HCT116 (cell line): ENCODE data around the gene QPCT. TPM values are rescaled to one million over a fixed set of nuclear protein-coding genes. Genes with fewer than 3 reads are reported as not detected.

Experiments used
- ATAC-seq: fragments of 200-7000 bp; cut with Tn5 transposase; 2 replicates; pipeline ENCODE4 v1.9.1; 2020; ENCODE audit warnings: mild to moderate bottlenecking, moderate library complexity
- BruUV-seq: library from RNA; stranded (reverse); fragments of 400-500 nt; replicated peaks from 2 replicates; lab custom pipeline; 2021; lab: Mats Ljungman, UMichigan
- CTCF ChIA-PET: fragments of 300-600 bp; sonication (Branson Sonifier 250); formaldehyde crosslinking; loops from one replicate; lab custom pipeline; 2021; ENCODE audit warnings: antibody characterized with exemption; lab: Charles Lee
- POLR2A ChIA-PET: fragments of 300-600, 350-600 bp; sonication (Branson Sonifier 250); formaldehyde crosslinking; loops from one replicate; lab custom pipeline; 2021; ENCODE audit warnings: antibody characterized with exemption; lab: Charles Lee
- RAD21 ChIA-PET, 2 experiments: fragments of 300-600 bp; sonication (Branson Sonifier 250); formaldehyde crosslinking; loops; one replicate each; lab custom pipeline; 2023; ENCODE audit warnings: low total read pairs in 2 of 2; ENCODE audit not compliant: uncharacterized antibody in 2 of 2, unreplicated experiment in 2 of 2, low non-redundant PET in 1 of 2; lab: Charles Lee
- DNase-seq: peaks from one replicate; pipeline ENCODE4 v3.0.0-alpha.2; 2010; ENCODE audit warnings: low read depth, low spot score
- H2AFZ ChIP-seq: fragments of 200-600 bp; shearing (Covaris generic), sonication (generic); 2 replicates; pipeline ENCODE4 v1.6.1; 2017; ENCODE audit warnings: low read depth, mixed run types, mixed read lengths, antibody characterized with exemption, low read length; ENCODE audit not compliant: poor library complexity, severe bottlenecking
- H3K27ac ChIP-seq: 2 replicates; pipeline ENCODE4 v1.5.1; 2012; ENCODE audit warnings: low read depth, low read length
- H3K27me3 ChIP-seq: fragments of 200-600 bp; sonication (generic); 2 replicates; pipeline ENCODE4 v1.6.1; 2016; ENCODE audit warnings: mixed run types, low read length, mixed read lengths; ENCODE audit not compliant: insufficient read depth
- H3K36me3 ChIP-seq, 2 experiments: fragments of 200-500 bp in 1 of 2; fragments of 200-600 bp in 1 of 2; sonication (Bioruptor generic) in 1 of 2; sonication (generic) in 1 of 2; 2 replicates each; pipeline versions ENCODE4 v1.5.1 to v1.6.1; 2014 to 2016; ENCODE audit warnings: low read length in 2 of 2, inconsistent platforms in 1 of 2, mixed read lengths in 1 of 2, mixed run types in 1 of 2; ENCODE audit not compliant: insufficient read depth in 2 of 2, control insufficient read depth in 1 of 2
- H3K4me1 ChIP-seq, 2 experiments: fragments of 200-600 bp in 1 of 2; sonication (generic) in 1 of 2; 2 replicates each; pipeline versions ENCODE4 v1.5.1 to v1.6.1; 2012 to 2017; ENCODE audit warnings: low read length in 2 of 2, inconsistent platforms in 1 of 2, mild to moderate bottlenecking in 1 of 2, mixed read lengths in 1 of 2, mixed run types in 1 of 2, moderate library complexity in 1 of 2; ENCODE audit not compliant: insufficient read depth in 2 of 2, control insufficient read depth in 1 of 2
- H3K4me2 ChIP-seq: fragments of 200-600 bp; sonication (generic); 2 replicates; pipeline ENCODE4 v1.6.1; 2017; ENCODE audit warnings: mixed run types, low read length, mixed read lengths
- H3K4me3 ChIP-seq, 2 experiments: fragments of 200-600 bp in 1 of 2; sonication (generic) in 1 of 2; replicated peaks in 1 of 2; 2 replicates each; pipeline ENCODE4 v1.5.1; 2011 to 2016; ENCODE audit warnings: low read length in 2 of 2, control low read depth in 1 of 2, low read depth in 1 of 2, mild to moderate bottlenecking in 1 of 2, mixed read lengths in 1 of 2, mixed run types in 1 of 2
- H3K79me2 ChIP-seq: fragments of 200-600 bp; sonication (generic); 2 replicates; pipeline ENCODE4 v1.6.1; 2017; ENCODE audit warnings: mild to moderate bottlenecking, mixed run types, low read length, moderate library complexity, mixed read lengths; ENCODE audit not compliant: insufficient read depth
- H3K9ac ChIP-seq: fragments of 200-600 bp; sonication (generic); 2 replicates; pipeline ENCODE4 v1.6.1; 2016; ENCODE audit warnings: low read length, mixed read lengths
- H3K9me2 ChIP-seq: fragments of 200-600 bp; sonication (generic), shearing (Covaris generic); 2 replicates; pipeline ENCODE4 v1.6.1; 2017; ENCODE audit warnings: mixed run types, mild to moderate bottlenecking, moderate library complexity; ENCODE audit not compliant: insufficient read depth
- H3K9me3 ChIP-seq, 2 experiments: fragments of 200-500 bp in 1 of 2; fragments of 200-600 bp in 1 of 2; sonication (Bioruptor generic) in 1 of 2; sonication (generic) in 1 of 2; 2 replicates each; pipeline ENCODE4 v1.6.1; 2014 to 2017; ENCODE audit warnings: low read length in 2 of 2, mixed read lengths in 2 of 2, inconsistent platforms in 1 of 2, low read depth in 1 of 2, mild to moderate bottlenecking in 1 of 2, mixed run types in 1 of 2, moderate library complexity in 1 of 2; ENCODE audit not compliant: control insufficient read depth in 1 of 2, insufficient read depth in 1 of 2
- H4K20me1 ChIP-seq: fragments of 200-600 bp; sonication (generic), shearing (Covaris generic); 2 replicates; pipeline ENCODE4 v1.6.1; 2017; ENCODE audit warnings: mixed run types, mild to moderate bottlenecking, moderate library complexity; ENCODE audit not compliant: insufficient read depth
- ATF3 ChIP-seq: IDR thresholded peaks from 2 replicates; pipeline ENCODE4 v1.6.1; 2012
- CBX3 ChIP-seq: IDR thresholded peaks from 2 replicates; pipeline ENCODE4 v1.6.1; 2012; ENCODE audit warnings: low read depth
- ELF1 ChIP-seq: IDR thresholded peaks from 2 replicates; pipeline ENCODE4 v1.6.1; 2012; ENCODE audit warnings: low read depth, borderline replicate concordance
- EZH2 ChIP-seq: fragments of 200-600 bp; sonication (generic); IDR thresholded peaks from 2 replicates; pipeline ENCODE4 v1.6.1; 2017; ENCODE audit warnings: antibody characterized with exemption, mixed run types
- FOSL1 ChIP-seq: IDR thresholded peaks from 2 replicates; pipeline ENCODE4 v1.6.1; 2012; ENCODE audit warnings: low read depth
- JUND ChIP-seq: IDR thresholded peaks from 2 replicates; pipeline ENCODE4 v1.6.1; 2012
- SIN3A ChIP-seq: IDR thresholded peaks from 2 replicates; pipeline ENCODE4 v1.6.1; 2012; ENCODE audit warnings: low read depth
- TCF7L2 ChIP-seq: IDR thresholded peaks from 2 replicates; pipeline ENCODE4 v1.7.0; 2011; ENCODE audit warnings: borderline replicate concordance, inconsistent platforms; ENCODE audit not compliant: insufficient read depth, insufficient read length; ENCODE audit errors: extremely low read depth
- YY1 ChIP-seq: IDR thresholded peaks from 2 replicates; pipeline ENCODE4 v1.6.1; 2011; ENCODE audit warnings: low read length, low read depth, moderate library complexity, mild to moderate bottlenecking; ENCODE audit not compliant: insufficient replicate concordance; ENCODE audit errors: extremely low read depth
- intact Hi-C: fragments of 100-400 bp; cut with micrococcal nuclease; formaldehyde crosslinking; loops from 2 replicates; pipeline ENCODE4 v1.10.0; 2022
- total RNA-seq: library from RNA; stranded (reverse); gene quantifications from one replicate; pipeline ENCODE4 v1.2.1, GENCODE V29; 2021; ENCODE audit not compliant: unreplicated experiment
- TF ChIP-seq, protein P1 (sequence below), 3 experiments: fragments of 200-600 bp in 1 of 3; sonication (generic) in 1 of 3; IDR thresholded peaks in 2 of 3; conservative IDR thresholded peaks in 1 of 3; 2 replicates each; pipeline ENCODE4 v1.5.1; 2012 to 2017; ENCODE audit warnings: low read depth in 2 of 3, low read length in 2 of 3, antibody characterized with exemption in 1 of 3, borderline replicate concordance in 1 of 3, control low read depth in 1 of 3, mild to moderate bottlenecking in 1 of 3, mixed read lengths in 1 of 3, mixed run types in 1 of 3, moderate library complexity in 1 of 3; ENCODE audit not compliant: insufficient read depth in 1 of 3

The QPCT gene
- total RNA-seq, 1 experiment from 2014 or later = not detected

DNA sequence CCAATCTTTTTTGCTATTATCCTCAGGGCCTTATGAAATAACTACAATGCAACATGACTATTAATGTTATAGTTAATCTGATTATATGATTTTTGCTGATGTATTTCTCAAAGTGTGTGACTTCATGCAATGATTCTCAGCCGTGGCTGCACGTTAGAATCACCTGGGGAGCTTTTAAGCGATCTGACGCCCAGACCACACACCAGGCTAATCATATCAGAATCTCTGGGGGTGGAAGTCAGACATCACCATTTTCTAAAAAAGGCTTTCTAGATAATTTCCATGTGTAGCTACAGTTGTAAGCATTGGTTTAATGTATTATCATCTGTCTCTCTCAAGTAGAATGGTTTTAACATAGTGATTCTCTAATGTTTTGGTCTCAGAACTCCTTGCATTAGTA, 5.5 kb upstream of the QPCT start:
- intact Hi-C loops = no loop called here
- BruUV-seq = no TSS peak
- Histone ChIP-seq H4K20me1 (no peaks in the 10 kb centered on the region), H3K27me3 (no peaks in the 10 kb centered on the region), H3K9me2 (no peaks in the 10 kb centered on the region), H3K4me2 (no peak overlapping the region), H3K4me3 (no peak overlapping the region), H3K9ac (no peak overlapping the region), H2AFZ (no peak overlapping the region), H3K9me3 (no peaks in the 10 kb centered on the region), H3K4me1 (no peaks in the 10 kb centered on the region), H3K27ac (no peak overlapping the region), H3K36me3 (no peaks in the 10 kb centered on the region), H3K79me2 (no peaks in the 10 kb centered on the region)
- TF ChIP-seq FOSL1 (no peak), TCF7L2 (no peak), ATF3 (no peak), CBX3 (no peak), EZH2 (no peak), JUND (no peak), SIN3A (no peak), ELF1 (no peak), YY1 (no peak)
- TF ChIP-seq, protein P1, sequence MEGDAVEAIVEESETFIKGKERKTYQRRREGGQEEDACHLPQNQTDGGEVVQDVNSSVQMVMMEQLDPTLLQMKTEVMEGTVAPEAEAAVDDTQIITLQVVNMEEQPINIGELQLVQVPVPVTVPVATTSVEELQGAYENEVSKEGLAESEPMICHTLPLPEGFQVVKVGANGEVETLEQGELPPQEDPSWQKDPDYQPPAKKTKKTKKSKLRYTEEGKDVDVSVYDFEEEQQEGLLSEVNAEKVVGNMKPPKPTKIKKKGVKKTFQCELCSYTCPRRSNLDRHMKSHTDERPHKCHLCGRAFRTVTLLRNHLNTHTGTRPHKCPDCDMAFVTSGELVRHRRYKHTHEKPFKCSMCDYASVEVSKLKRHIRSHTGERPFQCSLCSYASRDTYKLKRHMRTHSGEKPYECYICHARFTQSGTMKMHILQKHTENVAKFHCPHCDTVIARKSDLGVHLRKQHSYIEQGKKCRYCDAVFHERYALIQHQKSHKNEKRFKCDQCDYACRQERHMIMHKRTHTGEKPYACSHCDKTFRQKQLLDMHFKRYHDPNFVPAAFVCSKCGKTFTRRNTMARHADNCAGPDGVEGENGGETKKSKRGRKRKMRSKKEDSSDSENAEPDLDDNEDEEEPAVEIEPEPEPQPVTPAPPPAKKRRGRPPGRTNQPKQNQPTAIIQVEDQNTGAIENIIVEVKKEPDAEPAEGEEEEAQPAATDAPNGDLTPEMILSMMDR (IDR thresholded peaks at IDR 0.05 in 2 of 3, conservative IDR thresholded peaks at IDR 0.05 in 1 of 3; ENCODE audit: borderline replicate concordance in 1 of 3, insufficient read depth in 1 of 3, low read depth in 2 of 3, low read length in 2 of 3) = no peak
- ATAC-seq (no peak), DNase-seq (no peak)
- POLR2A ChIA-PET = no interaction called here
- RAD21 ChIA-PET = no interaction called here
- CTCF ChIA-PET = no interaction called here
